Activated CD4-positive, alpha-beta T cell treated with anti-CD3 and anti-CD28 coated beads for 48 hours (primary cell): ENCODE measurements around the gene TRIM10.
"Not testable (repeated sequence)": the region's sequence is repeated elsewhere in the genome, so short reads cannot be mapped to it uniquely, and the experiment has no call there.

ENCODE experiments used
- DNase-seq: peaks from one replicate; pipeline ENCODE4 v3.0.0-alpha.2; 2020

TRIM10 gene

GRCh38 chr6:30171677-30172471 is 10.9 kb upstream of the TRIM10 start:
- no peak for DNase-seq

DNA sequence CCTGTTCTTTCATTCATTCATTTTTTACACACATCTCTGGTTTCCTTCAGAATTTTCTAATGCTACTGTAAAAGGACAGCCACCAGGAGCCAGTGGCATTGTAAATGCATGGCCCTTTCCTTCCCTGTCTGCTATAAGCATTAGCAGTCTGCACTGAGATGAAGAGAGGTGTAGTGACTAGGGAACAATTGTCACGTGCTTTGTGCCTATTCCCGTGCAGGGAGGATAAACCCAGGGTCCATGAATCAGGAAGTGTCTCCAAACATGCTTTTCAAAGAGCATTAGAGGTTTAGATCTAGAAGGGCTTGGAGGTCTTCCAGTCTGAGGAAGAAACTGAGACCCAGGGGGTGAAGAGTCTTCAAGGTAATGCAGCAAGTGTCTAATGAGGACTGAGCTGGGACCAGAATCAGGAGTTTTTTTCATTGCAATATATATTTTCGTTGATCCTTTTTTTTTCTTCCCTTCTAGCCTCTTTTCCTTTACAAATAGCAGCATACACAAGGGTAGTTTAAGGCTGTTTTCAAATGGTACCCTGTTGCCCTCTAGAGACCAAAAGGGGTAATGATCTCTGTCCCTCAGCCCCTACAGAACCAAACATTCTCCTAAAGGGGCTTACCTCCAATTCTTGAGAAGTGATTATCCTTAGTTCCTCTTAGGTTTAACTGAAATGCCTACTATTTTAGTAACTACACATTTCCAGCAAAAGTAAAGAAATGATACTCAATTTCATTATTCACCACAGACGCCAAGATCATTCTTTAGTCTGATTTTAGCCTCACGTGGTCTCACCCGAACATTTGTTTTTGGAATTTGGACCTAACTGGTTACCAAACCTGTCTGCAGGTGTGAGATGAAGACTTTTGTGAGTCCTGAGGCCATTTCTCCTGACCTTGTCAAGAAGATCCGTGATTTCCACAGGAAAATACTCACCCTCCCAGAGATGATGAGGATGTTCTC is 8.9 kb upstream of the TRIM10 start:
- DNase-seq, result no peak

GRCh38 chr6:30168741-30169140 is 7.7 kb upstream of the TRIM10 start:
- no peak for DNase-seq

- DNase-seq, result peak; percentile 35
Measured at GRCh38 chr6:30167101-30167500, 6.1 kb upstream of the TRIM10 start.

GRCh38 chr6:30165238-30165637 is 4.2 kb upstream of the TRIM10 start:
- not testable (repeated sequence) for DNase-seq

GRCh38 chr6:30164714-30165113 is 3.7 kb upstream of the TRIM10 start:
- DNase-seq, result no peak

DNA sequence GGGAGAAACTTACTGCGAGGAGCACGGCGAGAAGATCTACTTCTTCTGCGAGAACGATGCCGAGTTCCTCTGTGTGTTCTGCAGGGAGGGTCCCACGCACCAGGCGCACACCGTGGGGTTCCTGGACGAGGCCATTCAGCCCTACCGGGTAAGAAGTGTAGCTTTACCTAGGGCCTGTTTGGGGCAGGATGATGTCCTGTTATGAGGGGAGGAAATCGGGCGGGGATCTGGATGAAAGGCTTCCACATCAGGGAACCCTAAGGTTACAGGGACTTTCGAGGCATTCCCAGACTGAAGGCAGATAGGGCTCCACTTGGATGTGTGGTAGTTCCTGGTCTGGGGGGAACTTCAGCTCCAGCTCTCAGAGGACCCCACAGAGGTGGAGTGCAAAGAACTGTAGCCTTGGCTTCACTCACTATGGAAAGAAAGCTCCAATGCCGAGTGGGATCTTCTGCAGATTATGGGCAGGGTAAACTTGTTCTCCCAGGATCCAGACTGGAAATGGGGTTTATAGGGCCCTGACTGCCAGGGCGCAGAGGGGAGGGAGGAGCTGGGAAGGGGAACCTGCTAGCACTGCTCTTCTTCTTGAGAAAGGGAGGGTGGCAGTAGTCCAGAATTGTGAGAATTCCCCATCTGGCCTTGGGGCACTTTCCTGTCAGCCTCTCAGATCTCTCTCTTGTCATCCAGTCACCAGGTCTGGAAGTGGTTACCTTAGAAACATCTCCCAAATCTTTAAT is 3.1 kb upstream of the TRIM10 start:
- no peak for DNase-seq

DNA sequence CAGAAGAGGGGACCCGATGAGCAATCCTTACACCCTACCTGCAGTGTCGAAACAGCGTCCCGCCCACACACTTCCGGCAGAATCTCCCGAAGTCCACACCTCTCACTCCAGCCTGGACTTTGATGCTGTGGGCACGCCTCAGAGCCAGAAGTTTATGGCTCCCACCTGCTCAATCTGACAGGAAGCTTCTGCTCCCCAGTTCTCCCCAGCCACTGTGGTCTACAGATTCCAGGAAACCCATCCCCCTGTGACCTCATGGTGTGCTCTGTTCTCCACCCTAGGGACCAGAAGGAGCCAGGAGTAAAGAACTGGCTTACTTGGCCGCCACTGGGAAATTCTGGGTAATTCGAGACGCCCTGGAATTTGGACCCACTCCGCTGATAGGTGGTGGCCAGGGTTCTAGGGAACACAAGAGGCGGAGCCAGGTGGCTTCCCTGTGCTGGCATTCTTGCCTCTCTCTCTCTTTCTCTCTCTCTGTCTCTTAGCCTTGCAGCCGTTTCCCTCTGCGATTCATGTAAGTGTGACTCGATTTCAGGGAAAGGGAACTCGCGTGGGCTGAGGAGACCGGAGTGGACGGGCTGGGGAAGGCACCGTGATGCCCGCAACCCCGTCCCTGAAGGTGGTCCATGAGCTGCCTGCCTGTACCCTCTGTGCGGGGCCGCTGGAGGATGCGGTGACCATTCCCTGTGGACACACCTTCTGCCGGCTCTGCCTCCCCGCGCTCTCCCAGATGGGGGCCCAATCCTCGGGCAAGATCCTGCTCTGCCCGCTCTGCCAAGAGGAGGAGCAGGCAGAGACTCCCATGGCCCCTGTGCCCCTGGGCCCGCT is 2.3 kb upstream of the TRIM10 start, which contains the start of gene TRIM15:
Gene TRIM15, plus strand, starts transcription at position 457 of the 828 bp plus-strand sequence. Its CDS starts 139 bp downstream, at position 596.
- peak; percentile 77 for DNase-seq

DNA sequence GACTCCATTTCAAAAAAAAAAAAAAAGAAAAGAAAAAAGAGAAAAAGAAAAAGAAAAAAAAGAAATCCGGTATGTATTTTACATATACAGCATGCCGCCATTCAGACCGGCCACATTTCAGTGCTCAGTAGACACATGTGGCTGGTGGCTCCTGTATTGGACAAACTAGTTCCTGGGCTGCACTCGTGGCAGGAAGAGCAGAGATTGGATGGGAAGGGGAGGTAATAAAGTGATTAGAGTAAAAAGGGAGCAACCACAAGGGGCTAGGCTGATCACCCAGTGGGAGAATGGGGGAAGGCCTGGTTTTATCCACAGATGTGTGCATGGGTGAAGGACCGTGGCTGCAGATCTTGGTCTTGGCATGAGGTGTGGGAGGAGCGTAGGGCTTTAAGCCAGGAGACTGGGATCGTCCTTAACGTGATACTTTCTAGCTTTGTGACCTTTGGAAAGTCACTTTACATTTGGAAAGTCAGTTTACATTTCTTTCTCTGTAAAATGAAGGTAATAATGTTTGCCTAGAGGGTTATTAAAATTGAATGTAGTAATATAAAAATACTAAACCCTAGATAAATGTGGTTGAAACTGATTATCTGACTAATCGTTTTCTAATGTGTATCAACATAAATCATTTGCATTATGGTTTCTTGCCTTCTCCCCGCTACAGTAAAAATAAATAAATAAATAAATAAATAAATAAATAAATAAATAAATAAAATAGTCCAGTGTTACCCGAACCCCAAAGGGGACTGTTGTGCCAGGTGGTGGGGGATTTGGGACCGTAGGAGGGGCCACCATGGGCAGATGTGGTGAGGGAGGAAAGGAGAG is 1.5 kb upstream of the TRIM10 start:
- no peak for DNase-seq

DNA sequence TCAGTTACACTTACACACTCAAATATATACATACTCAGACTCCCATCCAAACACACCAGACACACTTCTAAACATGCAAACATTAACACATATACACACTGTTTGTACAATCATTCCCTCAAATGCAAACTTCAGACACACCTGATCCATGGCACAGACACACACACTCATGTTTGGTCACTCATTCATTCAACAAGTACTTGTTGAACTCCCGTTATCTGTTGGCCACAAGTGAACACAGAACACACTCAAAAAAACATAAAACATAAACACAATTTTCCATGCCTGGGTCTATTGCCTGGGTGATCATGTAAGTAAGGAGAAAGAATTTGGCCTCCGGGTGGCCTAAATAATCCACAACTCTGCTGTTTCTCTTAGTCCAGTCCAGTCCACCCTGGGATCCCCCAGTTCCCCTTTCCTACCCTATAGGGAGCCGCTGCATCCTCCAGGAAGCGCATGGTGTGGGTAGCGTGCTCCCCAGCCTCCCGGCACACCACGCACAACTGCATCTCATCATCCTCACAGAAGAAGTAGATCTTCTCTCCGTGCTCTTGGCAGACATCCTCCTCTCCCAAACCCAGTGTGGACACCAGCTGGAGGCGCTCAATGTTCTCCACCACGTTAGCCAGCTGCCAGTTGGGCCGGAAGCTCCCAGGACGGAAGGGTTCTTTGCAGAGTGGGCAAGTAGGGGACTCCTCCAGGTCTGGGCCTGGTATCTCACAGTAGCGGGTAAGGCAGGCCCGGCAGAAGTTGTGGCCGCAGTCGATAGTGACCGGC is 815 bp downstream of the TRIM10 start:
- no peak for DNase-seq

GRCh38 chr6:30158475-30159040 is 2.5 kb downstream of the TRIM10 start:
- DNase-seq, result peak; percentile 52

- no peak for DNase-seq
Measured at GRCh38 chr6:30157999-30158398, 3.0 kb downstream of the TRIM10 start.

GRCh38 chr6:30157581-30157980 is 3.4 kb downstream of the TRIM10 start:
- no peak for DNase-seq

- no peak for DNase-seq
Measured at GRCh38 chr6:30156774-30157173, 4.2 kb downstream of the TRIM10 start.

DNA sequence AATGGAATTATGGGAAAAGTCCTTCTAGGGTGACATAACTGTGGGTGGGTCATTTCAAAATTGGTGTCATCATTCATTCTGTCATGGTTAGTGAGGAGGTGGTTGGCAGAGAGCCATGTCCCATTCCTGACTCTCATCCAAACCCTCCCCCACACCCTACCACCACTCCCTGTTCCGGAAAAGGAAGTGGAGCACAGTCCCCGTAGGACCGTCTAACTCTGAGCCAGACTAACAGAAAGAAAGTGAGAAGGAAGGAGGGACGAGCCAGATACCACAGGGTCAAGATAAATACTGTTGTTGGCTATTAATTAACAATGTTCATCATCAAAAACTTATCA is 4.8 kb downstream of the TRIM10 start:
- no peak for DNase-seq

GRCh38 chr6:30155520-30156261 is 5.3 kb downstream of the TRIM10 start:
- no peak for DNase-seq

- DNase-seq, result no peak
Measured at GRCh38 chr6:30154709-30155519, 6.1 kb downstream of the TRIM10 start.

DNA sequence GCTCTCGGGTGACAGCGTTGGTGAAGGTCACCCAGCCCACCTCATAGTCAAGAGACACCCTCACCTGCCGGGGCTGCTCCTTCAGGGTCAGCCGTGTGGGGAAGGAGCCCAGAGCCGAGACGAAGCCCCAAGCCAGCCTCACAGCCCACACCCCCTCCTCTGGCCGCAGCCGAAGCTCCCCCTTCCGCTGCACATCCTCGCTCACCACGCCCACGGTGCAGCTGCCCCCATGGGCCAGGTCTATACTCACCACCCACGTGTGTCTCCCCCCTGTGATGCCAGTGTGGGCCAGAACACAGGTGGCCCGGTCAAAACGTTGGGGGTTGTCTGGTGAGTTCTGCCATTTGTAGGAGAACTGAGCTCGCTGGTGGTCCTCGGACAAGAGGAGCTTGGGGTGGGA is 7.0 kb downstream of the TRIM10 start:
- DNase-seq, result no peak
